Progenitor cell of endocrine pancreas (in vitro differentiated cells): Measurements from ENCODE around the gene PRPF6. TPM values are rescaled to one million over a fixed set of nuclear protein-coding genes. Genes with fewer than 3 reads are reported as not detected.

ENCODE experiments used
- DNase-seq: peaks from one replicate; pipeline ENCODE4 v3.0.0; 2021; ENCODE audit warnings: low spot score; ENCODE audit not compliant: unreplicated experiment
- H3K27ac Mint-ChIP-seq: 2 replicates; pipeline ENCODE4 v1.8.0; 2021; ENCODE audit warnings: mild to moderate bottlenecking, moderate library complexity, mixed read lengths
- H3K27me3 Mint-ChIP-seq: 2 replicates; pipeline ENCODE4 v1.8.0; 2021; ENCODE audit warnings: mixed read lengths
- H3K36me3 Mint-ChIP-seq: 2 replicates; pipeline ENCODE4 v1.8.0; 2022; ENCODE audit warnings: mixed read lengths; ENCODE audit not compliant: insufficient read depth
- H3K4me1 Mint-ChIP-seq: 2 replicates; pipeline ENCODE4 v1.8.0; 2021; ENCODE audit warnings: low read depth, mixed read lengths
- H3K4me3 Mint-ChIP-seq: 2 replicates; pipeline ENCODE4 v1.8.0; 2021; ENCODE audit warnings: low read depth, mild to moderate bottlenecking, moderate library complexity, mixed read lengths
- H3K9me3 Mint-ChIP-seq: 2 replicates; pipeline ENCODE4 v1.8.0; 2021; ENCODE audit warnings: low read depth, mixed read lengths
- CTCF ChIP-seq: fragments of 200-600 bp; sonication (generic); IDR thresholded peaks from one replicate; pipeline ENCODE4 v1.5.0; 2021; ENCODE audit warnings: antibody characterized with exemption, mild to moderate bottlenecking; ENCODE audit not compliant: unreplicated experiment
- total RNA-seq: library from RNA; stranded (reverse); gene quantifications from 2 replicates; pipeline ENCODE4 v1.2.1, GENCODE V29; 2021

The PRPF6 gene
- total RNA-seq, 1 donor from 2014 or later = 76.4 TPM

- peaks cover 22% of the 10 kb centered on the region for H3K36me3 Mint-ChIP-seq
- H3K27ac Mint-ChIP-seq = peak overlapping the region; percentile 43
- no peak for TF ChIP-seq CTCF
- no peaks in the 10 kb centered on the region for H3K4me1 Mint-ChIP-seq
- H3K4me3 Mint-ChIP-seq = no peak overlapping the region
- no peaks in the 10 kb centered on the region for H3K27me3 Mint-ChIP-seq
- no peak for DNase-seq
- no peaks in the 10 kb centered on the region for H3K9me3 Mint-ChIP-seq
Observed at GRCh38 chr20:63935447-63935846, 45.5 kb upstream of the PRPF6 start.

GRCh38 chr20:63937596-63937995, 43.3 kb upstream of the PRPF6 start:
- Mint-ChIP-seq H3K27me3 (no peaks in the 10 kb centered on the region), H3K27ac (no peak overlapping the region), H3K4me1 (no peaks in the 10 kb centered on the region), H3K9me3 (no peaks in the 10 kb centered on the region), H3K36me3 (peaks cover 17% of the 10 kb centered on the region), H3K4me3 (no peak overlapping the region)
- TF ChIP-seq CTCF = no peak
- no peak for DNase-seq

- Mint-ChIP-seq H3K9me3 (no peaks in the 10 kb centered on the region), H3K4me3 (no peak overlapping the region), H3K27me3 (no peaks in the 10 kb centered on the region), H3K27ac (no peak overlapping the region), H3K36me3 (peaks cover 17% of the 10 kb centered on the region), H3K4me1 (no peaks in the 10 kb centered on the region)
- no peak for TF ChIP-seq CTCF
- no peak for DNase-seq
Observed at GRCh38 chr20:63939061-63939935, 41.6 kb upstream of the PRPF6 start.

- Mint-ChIP-seq H3K9me3 (no peaks in the 10 kb centered on the region), H3K27me3 (no peaks in the 10 kb centered on the region), H3K27ac (no peak overlapping the region), H3K36me3 (peaks cover 16% of the 10 kb centered on the region), H3K4me1 (no peaks in the 10 kb centered on the region), H3K4me3 (no peak overlapping the region)
- no peak for DNase-seq
- no peak for TF ChIP-seq CTCF
Observed at GRCh38 chr20:63940071-63940471, 40.9 kb upstream of the PRPF6 start.

GRCh38 chr20:63940472-63941266, 40.3 kb upstream of the PRPF6 start:
- no peak for DNase-seq
- no peaks in the 10 kb centered on the region for H3K4me1 Mint-ChIP-seq
- no peaks in the 10 kb centered on the region for H3K9me3 Mint-ChIP-seq
- no peaks in the 10 kb centered on the region for H3K27me3 Mint-ChIP-seq
- H3K36me3 Mint-ChIP-seq = peaks cover 13% of the 10 kb centered on the region
- no peak for TF ChIP-seq CTCF
- no peak overlapping the region for H3K27ac Mint-ChIP-seq
- no peak overlapping the region for H3K4me3 Mint-ChIP-seq
